Fibroblast of villous mesenchyme (primary cell): ENCODE results near the gene CYB5R3. TPM values are rescaled to one million over a fixed set of nuclear protein-coding genes. Genes with fewer than 3 reads are reported as not detected.

Source experiments
- DNase-seq: peaks from one replicate; pipeline ENCODE4 v3.0.0-alpha.2; 2010; ENCODE audit warnings: low read depth
- H3K4me3 ChIP-seq: 2 replicates; pipeline ENCODE4 v1.5.1; 2011; ENCODE audit warnings: low read depth, mild to moderate bottlenecking, low read length
- total RNA-seq: library from RNA; depleted of rRNA; stranded (reverse); fragments of >200 nt; gene quantifications from 2 replicates; pipeline ENCODE4 v1.2.3, GENCODE V29; 2012
- TF ChIP-seq, protein P1 (sequence below): IDR thresholded peaks from 2 replicates; pipeline ENCODE4 v1.5.1; 2012; ENCODE audit warnings: low read depth, mild to moderate bottlenecking, low read length; ENCODE audit not compliant: insufficient read depth

CYB5R3 gene
- total RNA-seq, 1 donor, result 57.9 TPM

DNA sequence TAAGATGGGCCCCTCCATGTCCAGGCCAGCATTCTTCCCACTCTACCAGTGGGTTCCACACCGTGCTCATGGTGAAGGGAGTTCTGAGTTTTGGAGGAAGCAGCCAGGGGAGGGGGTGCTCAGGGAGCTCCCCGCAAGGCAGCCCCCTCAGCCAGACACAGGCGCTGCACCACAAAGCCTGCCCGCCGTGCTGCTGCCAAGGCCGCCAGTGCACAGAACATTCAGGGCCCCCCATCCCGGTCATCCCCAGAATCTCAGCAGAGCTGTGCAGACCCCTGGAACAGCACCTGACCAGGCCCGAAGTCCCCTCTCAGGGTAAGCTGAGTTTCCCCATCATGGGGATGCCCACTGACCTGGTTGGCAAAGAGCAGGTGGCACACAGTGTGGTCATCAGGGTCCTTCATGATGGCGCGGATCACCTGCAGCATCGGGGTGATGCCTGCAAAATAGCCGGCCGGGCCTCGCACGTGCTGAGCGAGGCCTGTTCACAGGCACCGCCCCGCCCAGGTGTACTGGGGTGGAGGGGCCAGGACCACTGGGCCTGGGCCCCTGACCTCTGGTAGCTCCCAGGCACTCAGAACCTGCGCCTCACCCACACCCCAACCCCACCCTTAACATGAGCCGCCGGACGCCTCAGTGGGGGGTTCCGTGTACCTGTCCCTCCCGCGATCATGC lies 22.1 kb downstream of the CYB5R3 start:
- TF ChIP-seq, protein P1, sequence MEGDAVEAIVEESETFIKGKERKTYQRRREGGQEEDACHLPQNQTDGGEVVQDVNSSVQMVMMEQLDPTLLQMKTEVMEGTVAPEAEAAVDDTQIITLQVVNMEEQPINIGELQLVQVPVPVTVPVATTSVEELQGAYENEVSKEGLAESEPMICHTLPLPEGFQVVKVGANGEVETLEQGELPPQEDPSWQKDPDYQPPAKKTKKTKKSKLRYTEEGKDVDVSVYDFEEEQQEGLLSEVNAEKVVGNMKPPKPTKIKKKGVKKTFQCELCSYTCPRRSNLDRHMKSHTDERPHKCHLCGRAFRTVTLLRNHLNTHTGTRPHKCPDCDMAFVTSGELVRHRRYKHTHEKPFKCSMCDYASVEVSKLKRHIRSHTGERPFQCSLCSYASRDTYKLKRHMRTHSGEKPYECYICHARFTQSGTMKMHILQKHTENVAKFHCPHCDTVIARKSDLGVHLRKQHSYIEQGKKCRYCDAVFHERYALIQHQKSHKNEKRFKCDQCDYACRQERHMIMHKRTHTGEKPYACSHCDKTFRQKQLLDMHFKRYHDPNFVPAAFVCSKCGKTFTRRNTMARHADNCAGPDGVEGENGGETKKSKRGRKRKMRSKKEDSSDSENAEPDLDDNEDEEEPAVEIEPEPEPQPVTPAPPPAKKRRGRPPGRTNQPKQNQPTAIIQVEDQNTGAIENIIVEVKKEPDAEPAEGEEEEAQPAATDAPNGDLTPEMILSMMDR, result no peak
- no peak overlapping the region for H3K4me3 ChIP-seq
- no peak for DNase-seq

DNA sequence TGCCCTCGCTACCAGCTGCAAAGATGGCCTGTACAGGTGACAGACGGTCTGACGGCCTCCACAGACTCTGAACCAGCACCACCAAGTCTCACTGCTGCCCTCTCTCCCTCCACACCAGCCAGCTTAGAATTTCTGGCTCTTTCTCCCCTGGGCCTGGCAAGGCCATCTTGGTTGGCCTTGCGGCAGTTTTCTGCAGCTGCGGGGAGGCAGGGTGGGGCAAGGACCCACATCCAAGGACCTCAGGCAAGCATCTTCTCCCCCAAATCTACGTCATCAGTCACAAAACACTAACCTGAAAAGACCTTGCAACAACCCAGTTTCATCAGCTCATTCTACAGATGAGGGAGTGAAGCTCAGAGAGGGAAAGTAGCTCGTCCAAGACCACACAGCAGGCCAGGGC lies 22.8 kb downstream of the CYB5R3 start:
- no peak for DNase-seq
- no peak overlapping the region for H3K4me3 ChIP-seq
- TF ChIP-seq, protein P1, result no peak

DNA sequence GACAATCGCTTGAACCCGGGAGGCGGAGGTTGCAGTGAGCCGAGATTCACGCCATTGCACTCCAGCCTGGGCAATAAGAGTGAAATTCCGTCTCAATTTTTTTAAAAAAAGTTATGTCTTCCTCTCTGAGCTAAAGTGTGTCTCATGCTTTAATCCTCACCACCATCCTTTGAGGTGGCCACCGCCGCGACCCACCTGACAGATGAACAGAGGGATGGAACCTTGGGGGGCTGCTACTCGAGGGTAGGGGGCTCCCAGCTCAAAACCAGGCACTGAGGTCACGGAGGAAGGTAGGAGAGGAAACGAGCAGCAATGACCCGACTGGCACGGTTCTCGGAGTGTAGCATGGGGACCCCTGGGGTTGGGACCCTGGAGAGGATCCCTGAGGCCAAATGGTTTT lies 23.8 kb downstream of the CYB5R3 start:
- H3K4me3 ChIP-seq, result no peak overlapping the region
- TF ChIP-seq, protein P1, result no peak
- no peak for DNase-seq

DNA sequence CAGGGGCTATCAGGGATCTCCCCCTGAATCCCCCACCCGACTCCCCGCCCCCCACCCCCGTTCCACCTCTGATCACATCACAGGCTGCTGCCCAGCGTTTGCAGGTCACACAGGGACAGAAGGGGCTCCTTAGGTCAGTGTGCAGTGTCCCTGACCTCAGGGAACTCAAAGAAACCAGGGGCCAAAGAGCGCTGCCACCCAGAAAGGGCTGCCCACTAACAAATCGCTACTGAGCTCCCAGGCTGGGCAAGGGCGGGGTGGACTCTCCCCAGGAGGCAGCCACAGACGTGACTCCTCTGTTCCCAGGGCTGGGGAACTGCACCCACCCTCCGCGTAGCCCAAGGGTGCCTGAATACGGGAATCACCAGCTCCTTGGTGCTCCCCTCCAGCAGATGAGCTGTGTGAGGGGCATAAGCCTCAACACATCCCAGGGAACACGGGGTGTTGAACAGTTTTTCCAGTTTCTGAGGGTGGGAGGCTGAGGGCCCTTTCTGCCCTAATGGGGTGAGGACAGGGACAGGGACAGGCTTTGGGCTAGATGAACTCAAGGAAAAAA lies 24.6 kb downstream of the CYB5R3 start:
- TF ChIP-seq, protein P1, result no peak
- H3K4me3 ChIP-seq, result no peak overlapping the region
- no peak for DNase-seq

DNA sequence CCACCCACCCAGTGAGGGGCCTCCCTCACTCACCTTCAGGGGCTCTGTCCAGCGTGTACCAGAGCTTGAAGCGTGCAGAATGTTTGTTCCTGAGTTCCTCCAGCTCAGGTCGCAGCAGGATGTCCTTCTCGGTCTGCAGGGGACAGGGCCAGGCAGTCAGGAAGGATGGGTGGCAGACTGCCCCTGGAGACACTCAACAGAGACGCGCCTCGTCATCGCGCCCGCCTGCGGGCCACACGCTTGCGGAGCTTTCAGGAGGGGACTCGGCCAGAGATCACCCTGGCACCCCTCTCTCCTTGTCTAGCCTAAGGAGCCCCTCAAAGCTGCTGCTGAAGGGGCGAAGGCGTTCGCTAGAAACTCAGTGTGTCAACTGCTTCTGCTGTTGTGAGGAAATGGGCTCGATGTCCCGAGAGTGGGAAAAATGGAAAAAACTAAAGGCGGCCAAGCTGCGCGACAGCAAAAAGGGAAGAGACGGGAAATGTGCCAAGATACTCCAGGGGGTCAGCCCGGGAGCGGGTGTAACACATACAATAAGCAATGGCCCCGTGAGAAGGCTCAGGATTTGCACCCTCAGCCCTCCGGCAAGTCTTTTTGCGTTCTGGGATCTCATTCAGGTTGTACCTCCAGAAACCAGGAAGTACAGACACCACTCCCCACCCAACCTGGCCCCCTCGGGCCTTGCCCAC lies 25.3 kb downstream of the CYB5R3 start:
- no peak overlapping the region for H3K4me3 ChIP-seq
- TF ChIP-seq, protein P1, result no peak
- DNase-seq, result no peak

DNA sequence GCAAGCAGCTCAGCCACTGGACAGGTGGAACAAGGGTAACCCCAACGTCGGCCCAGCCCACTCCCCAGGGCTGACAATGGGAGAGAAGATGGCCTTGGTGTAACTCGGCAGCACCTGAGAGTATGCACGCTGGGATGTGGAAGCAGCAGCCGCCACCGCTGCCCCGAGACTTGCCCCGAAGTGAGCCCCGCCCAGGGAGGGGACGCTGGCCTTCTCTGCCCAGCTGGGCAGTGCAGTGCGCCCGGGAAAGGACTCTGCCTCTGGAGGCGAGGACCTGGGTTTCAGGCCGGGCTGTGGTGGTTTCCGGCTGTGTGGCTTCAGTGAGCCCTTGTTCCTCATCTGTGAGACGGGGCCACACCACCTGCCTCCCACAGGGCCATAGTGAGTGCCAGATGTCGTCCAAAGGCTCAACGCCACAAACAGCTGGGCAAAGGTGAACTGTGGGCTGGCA lies 25.9 kb downstream of the CYB5R3 start:
- TF ChIP-seq, protein P1, result no peak
- DNase-seq, result no peak

More for the DNA sequence above, 25.9 kb downstream of the CYB5R3 start:
- H3K4me3 ChIP-seq, result no peak overlapping the region
